NCI-H1417 (cell line): ENCODE measurements around the gene CRYBG2.
A peak's percentile ranks its signal among the peaks of the same experiment; 100 is the strongest.
"Not testable (repeated sequence)": the region's sequence is repeated elsewhere in the genome, so short reads cannot be mapped to it uniquely, and the experiment has no call there.

ENCODE experiments used
- DNase-seq, 3 experiments: peaks; one replicate each; lab custom pipeline; 2025; lab: John Stamatoyannopoulos, UW

CRYBG2 gene, protein sequence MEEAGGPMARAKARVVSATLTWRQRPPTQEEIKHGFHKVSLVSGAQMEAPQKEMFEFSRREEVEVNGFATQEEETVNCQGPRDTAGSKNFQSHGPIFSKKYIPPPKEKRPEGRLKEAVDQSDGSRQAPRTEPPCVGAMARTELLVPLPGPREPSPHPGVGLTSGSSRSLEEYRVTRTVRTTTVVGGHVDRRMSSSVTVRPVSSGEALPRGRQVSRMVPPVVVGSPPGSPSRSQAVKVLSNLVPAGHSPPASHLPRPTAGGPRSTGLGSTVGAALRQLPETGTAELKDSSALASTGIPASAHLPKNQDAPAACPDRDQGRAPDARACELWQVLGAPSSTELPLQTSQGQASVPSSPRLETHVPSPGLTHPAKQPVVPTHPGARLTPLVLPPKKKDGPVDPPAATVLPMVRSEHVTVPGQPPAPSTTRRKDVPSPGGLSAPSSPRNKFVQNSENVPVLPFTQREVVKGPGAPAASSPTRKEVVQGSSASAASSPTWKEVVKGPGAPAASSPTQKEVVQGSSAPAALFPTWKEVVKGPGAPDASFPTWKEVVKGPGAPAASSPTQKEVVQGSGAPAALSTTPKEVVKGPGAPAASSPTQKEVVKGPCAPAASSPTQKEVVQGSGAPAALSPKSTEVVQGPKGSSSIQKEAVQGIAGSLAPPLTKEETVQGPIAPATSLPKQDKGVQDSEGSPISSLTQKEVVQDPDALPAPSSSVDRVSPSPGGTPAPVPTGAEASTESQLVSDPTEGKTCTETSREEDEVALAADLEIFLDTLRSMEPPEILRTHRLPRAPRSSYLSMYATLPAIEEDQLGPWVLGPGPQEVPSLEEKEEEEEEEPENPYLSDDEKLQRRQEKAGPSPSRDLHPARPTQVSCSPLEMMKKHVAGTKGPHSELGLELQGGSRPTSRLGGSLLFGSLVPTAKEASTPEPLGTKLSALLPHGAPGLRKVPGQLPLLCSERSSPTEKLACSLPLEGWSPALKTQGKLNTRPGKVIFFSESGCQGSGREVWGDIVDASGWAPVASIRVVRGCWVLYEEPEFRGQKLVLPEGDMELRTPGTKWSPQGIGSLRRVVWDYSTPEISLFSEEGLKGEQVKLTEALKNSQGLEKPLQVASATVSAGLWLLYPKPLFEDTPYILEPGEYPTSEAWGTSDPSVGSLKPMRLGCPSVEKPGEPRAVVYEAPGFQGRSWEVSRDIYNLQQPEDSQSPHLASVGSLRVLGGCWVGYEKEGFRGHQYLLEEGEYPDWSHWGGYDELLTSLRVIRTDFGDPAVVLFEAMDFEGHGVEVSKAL (N-terminal part only)

DNA sequence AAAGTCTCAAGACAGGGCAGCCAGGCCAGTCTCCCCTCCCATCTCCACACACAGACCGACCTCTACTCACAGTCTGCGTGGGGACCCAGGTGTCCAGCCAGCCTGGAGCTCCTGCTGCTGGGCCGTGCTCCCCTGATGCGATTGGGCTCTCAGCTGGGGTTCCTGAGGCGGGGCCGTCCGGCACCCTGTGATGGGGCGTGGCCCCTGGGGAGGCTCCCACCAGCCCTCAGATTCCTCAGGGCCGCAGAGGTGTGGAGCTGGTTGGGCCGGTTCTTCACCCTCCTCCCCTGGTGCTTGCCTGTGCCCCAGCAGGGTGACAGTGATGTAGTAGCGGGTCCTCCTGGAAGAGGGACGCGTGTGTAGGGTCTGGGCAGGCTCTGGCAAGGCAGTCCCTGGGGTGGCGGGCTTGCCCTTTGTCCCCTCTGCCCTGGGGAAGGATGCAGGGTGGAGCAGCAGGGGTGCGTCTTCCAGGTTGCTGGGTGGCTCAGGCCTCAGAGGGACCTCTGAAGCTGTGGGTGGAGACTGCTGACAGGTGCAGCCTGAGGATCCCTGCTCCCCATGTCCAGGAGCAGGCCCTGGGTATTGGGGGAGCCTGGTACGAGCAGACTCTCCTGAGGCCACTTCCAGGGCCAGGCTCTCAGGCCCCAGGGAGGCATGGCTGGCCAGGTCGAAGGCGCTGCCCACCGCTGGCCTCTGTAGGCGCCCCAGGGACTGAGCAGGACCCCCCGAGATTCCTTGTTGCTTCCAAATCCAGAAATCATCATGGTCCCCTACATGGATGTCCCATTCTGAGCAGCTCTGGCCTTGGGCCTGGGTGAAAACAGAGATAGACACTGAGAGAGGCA, at the start of gene CRYBG2:
CRYBG2 (minus strand) TSS at position 155 of the 845 bp plus-strand sequence. CDS start 7,473 bp downstream, outside the sequence.
- DNase-seq: peak in 2 of 3 experiments; percentile 20 to 42

DNA sequence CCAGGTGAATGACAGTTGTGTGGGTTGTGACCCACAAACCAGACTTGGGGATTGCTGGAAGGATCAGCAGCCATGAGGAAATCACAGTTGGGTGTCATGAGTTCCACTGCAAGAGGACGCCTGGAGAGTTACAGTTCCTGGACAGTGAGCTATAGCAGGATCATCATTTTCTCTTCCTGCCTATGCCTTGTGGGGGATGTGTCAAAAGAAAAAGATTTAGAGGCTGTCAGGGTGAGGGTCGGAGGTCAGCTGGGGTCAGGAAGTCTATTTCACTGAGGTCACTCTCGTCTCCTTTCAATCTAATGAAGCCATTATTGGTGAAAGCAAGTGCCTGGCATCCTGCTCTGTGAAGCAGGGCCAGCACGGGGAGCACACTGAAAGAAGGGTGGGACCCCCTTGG, 49.7 kb upstream of the CRYBG2 start:
- no peak for DNase-seq

DNA sequence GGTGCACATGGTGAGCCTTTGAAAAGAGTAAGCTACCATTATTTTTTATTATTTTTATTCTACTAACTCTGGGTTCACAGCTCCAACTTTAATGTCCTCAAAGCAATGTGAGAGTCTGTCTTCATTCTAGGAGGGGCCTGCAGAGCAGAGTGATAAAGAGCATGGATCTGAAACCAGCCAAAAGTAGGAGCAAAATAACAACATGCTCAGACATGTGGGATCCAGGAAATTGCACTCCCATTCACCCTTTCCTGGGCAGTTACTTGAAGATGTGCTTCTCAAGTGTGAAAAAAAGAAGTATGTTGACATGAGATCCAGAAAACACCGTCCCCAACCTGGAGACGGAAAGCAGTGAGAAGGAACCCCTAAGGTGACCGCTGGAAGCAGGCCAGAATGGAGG, 48.0 kb upstream of the CRYBG2 start:
- no peak for DNase-seq

DNA sequence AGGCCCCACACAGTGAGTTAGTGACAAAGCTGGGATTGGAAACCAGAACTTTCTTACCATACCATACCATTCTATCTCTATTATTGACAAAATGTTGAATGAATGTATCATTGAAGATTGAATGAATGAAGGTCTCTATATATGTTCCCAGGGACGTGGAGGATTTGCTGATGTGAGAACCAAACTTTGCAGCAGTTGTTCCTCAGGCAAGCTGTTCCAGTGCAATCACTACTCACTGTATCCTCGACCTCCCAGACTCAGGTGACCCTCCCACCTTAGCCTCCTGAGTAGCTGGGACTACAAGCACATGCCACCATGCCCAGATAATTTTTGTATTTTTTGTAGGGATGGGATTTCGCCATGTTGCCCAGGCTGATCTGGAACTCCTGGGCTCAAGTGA, 45.1 kb upstream of the CRYBG2 start:
- no peak for DNase-seq

DNA sequence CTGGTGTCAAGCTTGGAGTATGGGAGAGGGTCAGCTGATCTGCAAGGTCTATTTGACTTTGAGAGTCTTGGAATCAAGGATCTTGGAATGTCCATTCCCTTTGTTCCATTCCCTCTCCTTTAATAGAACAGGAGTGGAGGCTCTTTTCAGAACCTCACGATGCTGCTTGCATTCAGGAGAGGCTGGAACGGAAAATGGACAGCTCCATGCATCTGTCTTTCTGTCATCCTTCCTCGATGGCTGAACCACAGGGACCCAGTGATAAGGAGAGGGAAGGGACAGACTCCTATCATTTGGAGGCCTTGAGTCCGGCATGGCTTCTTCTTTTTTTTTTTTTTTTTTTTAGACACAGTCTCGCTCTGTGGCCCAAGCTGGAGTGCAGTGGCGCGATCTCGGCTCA, 41.8 kb upstream of the CRYBG2 start:
- DNase-seq: no peak

DNA sequence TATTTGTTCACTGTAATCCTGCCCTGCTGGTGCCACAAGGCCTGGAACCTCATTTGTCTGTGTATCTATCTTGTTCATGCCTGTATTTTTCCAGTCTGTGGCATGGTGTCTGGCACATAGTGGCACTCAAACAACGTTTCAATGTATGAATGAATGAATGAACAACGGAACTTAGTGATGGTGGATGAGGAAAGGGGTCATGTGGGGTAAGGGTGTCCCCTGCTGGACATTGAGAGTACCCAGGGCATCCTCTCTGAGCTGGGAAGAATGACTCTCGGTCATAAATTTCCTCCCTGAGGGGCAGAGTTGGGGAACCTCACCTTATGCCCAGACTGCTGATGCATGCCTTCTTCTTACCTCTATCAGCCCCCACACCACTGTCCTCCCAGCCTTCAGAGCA, 37.5 kb upstream of the CRYBG2 start:
- DNase-seq: peak in 1 of 3 experiments; percentile 17

DNA sequence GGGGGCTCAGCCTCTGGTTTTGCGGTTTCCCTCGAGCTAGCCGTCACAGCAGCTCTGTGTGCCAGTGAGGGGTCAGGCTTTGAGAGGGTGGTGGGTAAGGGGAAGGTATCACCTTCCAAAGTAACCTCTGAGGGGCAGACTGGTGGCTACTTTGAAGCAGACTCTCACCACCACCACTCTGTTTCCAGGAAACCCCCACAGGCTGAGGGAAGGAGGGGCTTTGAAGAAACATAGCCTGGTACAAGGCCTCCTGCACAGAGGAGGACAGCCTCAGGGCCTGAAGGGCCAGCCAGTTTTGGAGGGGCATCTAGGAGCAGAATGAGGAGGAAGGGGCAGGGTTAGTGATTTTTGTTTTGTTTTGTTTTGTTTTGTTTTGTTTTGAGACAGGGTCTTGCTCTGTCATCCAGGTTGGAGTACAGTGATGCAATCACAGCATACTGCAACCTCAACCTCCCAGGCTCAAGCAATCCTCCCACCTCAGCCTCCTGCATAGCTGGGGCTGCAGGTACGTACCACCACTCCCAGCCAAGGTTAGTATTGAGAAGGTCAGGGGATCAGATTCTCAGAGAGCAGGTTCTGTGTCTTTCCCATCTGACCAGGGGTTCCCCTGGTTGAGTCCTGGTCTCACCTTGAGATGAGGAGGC, 35.8 kb upstream of the CRYBG2 start:
- DNase-seq: no peak

DNA sequence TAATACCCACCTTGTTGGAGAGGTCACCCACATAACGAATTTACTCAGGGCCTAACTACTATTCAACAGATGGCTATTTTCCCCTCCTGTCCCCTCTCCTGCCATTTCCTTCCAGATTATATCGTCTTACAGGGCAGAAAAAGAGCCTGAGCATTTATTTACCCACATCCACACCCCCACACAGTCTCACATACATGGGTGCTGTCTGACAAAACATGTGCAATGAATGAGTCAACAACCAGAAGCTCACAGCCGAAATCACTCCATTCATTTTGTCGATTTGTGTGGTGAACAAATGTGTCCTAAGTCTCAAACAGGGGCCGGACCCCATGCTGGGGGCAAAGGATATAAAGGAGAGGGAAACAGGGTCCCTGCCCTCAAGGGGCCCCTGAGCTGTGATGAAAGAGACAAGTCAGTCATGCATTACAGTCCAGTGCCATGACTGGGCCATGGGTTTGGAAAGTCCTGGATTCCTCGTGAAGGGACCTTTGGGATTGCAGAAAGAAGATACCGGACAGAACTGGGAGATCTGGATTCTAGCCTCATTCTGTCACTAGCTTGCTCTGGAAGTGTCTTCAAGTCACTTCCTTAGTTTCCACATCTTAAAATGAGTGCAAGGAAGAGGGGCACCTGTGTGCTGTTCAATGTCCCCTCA, 35.0 kb upstream of the CRYBG2 start:
- no peak for DNase-seq

DNA sequence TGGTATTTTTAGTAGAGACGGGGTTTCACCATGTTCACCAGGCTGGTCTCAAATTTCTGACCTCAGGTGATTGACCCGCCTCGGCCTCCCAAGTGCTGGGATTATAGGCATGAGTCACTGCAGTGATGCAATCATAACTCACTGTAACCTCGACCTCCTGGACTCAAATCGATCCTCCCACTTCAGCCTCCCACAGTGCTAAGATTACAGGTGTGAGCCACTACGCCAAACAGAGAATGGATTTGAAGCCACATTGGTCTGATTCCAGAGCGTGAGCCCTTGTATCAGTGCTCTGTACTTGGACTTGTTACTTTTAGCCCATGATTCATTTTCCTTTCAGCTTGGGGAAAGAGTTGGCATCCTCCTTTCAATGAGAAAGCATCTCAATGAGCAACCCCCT, 33.5 kb upstream of the CRYBG2 start:
- DNase-seq: no peak

DNA sequence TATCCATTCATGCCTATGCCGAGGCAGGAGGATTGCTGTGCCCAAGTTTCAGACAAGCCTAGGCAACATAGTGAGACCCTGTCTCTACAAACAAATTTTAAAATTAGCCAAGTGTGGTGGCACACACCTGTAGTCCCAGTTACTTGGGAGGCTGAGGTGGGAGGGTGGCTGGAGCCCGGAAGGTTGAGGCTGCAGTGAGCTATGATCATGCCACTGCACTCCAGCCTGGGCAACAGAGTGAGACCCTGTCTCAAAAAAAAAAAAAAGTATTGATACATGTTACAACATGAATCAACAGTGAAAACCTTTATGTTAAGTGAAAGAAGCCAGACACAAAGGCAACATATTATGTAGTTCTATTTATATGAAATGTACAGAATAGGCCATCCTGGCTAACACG, 31.1 kb upstream of the CRYBG2 start:
- DNase-seq: not testable (repeated sequence)

DNA sequence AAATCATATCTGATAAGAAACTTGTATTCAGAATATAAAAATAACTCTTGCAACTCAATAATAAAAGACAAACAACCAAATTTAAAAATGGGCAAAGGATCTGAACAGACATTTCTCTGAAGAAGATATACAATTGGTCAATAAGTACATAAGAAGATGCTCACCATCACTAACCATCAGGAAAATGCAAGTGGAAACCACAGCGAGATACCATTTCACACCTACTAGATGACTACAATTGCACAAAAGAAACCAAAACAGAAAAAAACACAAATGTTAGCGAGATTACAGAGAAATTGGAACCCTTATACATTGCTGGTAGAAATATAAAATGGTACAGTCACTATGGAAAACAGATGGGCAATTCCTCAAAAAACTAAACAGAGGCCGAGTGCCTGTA, 30.1 kb upstream of the CRYBG2 start:
- DNase-seq: no peak

DNA sequence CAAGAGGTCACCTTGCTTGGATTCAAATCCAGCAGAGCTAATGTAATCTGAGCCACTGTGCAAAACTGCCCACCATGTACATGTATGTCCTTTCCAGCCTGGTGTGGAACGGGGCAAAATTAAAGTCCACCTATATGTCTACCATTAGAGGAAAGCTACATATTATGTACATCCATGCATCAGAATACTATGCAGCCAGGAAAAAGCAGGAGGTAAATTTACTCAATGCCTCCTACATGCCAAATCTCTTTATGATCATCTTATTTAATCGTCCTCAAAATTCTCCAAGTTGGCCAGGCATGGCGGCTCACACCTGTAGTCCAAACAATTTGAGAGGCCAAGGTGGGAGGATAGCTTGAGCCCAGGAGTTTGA, 24.9 kb upstream of the CRYBG2 start:
- no peak for DNase-seq

DNA sequence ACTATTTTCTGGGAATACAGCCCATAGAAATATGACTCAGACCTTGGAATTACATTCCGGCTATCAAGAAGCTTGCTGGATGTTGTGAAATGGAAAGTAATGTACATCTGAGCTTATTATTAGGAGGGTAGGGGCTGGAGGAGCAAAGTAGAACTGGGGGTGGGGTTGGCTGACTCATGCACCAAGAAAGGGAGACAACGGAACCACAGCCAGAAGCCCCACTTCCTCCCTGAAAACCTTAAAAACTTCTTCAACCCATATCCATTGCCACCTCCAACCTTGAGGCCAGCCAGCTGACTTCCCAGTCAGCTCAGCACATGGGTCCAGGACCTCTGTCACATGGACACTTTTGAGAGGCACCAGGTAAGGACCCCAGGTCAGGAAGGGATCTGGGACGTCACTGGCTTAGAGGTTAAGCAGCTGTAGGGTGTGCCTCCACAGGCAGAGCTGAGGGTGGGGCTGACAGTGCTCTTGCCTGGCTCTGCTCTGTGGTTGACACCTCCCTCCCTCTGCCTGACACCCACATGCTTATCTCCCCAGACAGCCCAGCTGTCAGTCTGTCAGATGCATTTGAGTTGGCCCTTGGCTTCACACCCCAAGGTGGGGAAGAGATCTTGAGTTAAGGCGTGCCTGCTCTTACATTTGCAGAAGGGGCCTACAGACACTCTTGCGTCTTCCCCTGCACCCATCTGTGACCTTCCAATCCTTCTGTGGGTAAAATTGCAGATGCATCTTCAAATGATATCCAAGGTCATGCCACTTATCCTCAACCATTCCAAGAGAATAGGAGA, 24.4 kb upstream of the CRYBG2 start:
- no peak for DNase-seq

DNA sequence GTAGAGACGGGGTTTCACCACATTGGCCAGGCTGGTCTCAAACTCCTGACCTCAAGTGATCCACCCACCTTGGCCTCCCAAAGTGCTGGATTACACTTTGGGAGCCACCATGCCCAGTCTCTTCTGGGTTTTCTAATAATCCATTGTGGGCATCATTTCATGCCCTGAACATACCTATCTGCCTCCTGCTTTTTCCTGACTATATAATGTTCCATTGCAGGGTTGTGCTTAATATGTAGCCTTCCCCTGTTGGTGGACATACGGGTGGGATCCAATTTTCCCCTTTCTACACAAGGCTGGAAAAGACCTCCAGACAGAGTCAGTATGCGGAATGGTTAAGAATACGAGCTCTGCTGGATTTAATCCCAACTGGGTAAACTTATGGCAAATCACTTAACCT, 22.1 kb upstream of the CRYBG2 start:
- DNase-seq: no peak

DNA sequence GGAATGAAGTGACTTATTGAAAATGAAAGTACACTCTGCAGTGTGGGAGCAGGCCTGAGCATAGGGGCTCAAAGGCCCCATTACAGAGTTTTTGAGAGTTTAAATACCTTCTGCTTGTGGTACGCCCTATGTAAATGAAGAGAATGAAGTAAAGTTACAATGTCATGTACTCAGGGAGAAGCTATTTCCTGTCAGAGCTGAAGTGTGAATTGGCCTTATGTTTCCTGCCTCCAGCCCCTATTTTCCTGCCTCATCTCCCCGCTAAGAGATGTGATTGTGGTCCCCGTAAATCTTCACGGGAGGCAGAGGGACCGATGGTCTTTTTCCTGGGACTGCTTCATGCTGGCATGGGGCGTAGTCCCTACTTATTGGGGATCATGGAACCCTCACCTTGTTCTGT, 21.2 kb upstream of the CRYBG2 start:
- DNase-seq: no peak

DNA sequence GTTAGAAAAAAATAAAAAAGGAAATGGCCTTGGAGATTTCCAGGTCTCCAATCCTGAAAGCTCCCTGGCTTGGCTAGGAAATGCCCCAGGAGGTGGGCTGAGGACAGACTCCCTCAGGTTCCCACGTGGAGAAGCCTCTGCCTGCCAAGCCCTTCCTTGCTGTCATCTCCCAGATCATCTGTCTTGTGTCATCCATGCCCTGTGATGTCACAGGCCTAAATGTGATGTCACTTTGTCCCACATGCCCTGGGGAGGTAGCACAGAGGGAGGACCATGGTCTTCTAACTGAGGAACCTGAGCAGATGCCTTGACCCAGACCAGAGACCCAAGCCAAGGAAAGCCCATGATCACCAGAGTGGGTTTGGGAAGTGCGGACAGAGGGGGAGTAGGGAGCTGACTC, 20.4 kb upstream of the CRYBG2 start:
- not testable (repeated sequence) for DNase-seq

DNA sequence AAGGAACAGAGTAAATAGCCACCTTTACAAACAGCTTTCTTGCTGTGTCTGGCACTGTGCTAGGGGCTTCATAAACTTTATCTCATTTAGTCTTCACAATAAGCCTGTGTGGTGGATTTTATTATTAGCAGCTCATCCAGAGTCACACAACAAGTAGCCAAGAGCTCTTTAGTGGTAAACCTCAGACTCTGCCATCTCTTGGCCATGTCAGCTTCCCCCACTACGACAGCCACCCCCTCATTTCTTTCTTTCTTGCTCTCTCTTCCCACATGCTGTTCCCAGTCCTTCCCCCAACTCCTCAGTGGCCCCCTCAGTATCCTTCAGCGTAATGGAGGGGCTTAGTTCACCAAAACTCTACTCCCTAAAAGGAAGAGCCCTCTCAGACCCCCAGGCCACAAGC, 19.9 kb upstream of the CRYBG2 start:
- DNase-seq: no peak

DNA sequence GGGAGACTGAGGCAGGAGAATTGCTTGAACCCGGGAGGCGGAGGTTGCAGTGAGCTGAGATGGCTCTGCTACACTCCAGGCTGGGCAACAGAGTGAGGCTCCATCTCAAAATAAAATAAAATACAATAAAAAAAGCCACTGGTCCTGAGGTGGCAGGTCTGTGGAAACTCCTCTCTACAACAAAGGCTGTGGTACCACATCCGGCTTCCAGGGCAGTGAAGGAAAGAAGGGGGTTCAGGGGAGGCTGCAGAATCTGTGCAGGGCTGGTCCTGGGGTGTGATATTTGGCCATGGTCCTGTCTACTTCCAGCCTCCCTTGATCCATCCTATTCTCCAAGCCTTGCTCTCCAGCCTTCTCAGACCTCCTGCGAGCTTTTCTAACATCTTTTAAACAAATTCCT, 19.4 kb upstream of the CRYBG2 start:
- no peak for DNase-seq

DNA sequence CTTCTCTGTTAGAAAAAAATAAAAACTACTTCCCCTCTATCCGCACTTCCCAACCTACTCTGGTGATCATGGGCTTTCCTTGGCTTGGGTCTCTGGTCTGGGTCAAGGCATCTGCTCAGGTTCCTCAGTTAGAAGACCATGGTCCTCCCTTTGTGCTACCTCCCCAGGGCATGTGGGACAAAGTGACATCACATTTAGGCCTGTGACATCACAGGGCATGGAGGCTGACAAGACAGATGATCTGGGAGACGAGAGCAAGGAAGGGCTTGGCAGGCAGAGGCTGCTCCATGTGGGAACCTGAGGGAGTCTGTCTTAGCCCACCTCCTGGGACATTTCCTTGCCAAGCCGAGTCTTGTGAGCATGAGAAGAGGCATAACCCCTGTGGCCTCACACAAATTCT, 18.7 kb upstream of the CRYBG2 start, which contains the start of gene ZNF683:
ZNF683 (minus strand) TSS at position 140 of the 400 bp plus-strand sequence. CDS start 4,179 bp downstream, outside the sequence.
- DNase-seq: not testable (repeated sequence)
